NCI-H748 treated with DMSO at 0.1 percent for 48 hours (cell line): ENCODE results near the gene NFASC.
A peak's percentile ranks its signal among the peaks of the same experiment; 100 is the strongest.

Experiments
- DNase-seq: peaks from one replicate; lab custom pipeline; 2025; lab: John Stamatoyannopoulos, UW

The NFASC gene

GRCh38 chr1:204870160-204870912, at the start of gene NFASC:
Gene NFASC (plus strand): TSS chr1:204870862. CDS start chr1:204944316, 73,454 bp downstream.
- no peak for DNase-seq

- no peak for DNase-seq
Measured at GRCh38 chr1:204821476-204821875, 49.2 kb upstream of the NFASC start.

GRCh38 chr1:204821924-204822323, 48.7 kb upstream of the NFASC start:
- no peak for DNase-seq

GRCh38 chr1:204826970-204827369, 43.7 kb upstream of the NFASC start:
- DNase-seq: no peak

GRCh38 chr1:204828352-204828850, 42.3 kb upstream of the NFASC start:
- peak; percentile 29 for DNase-seq

GRCh38 chr1:204829133-204829825, 41.4 kb upstream of the NFASC start:
- DNase-seq: no peak

- DNase-seq: no peak
Measured at GRCh38 chr1:204830747-204831146, 39.9 kb upstream of the NFASC start.

- no peak for DNase-seq
Measured at GRCh38 chr1:204831186-204831585, 39.5 kb upstream of the NFASC start.

GRCh38 chr1:204834336-204834735, 36.3 kb upstream of the NFASC start:
- no peak for DNase-seq

- no peak for DNase-seq
Measured at GRCh38 chr1:204834752-204835151, 35.9 kb upstream of the NFASC start.

- no peak for DNase-seq
Measured at GRCh38 chr1:204835737-204836136, 34.9 kb upstream of the NFASC start.

GRCh38 chr1:204836856-204837255, 33.8 kb upstream of the NFASC start:
- DNase-seq: no peak

GRCh38 chr1:204837440-204838084, 33.1 kb upstream of the NFASC start:
- no peak for DNase-seq

- DNase-seq: no peak
Measured at GRCh38 chr1:204841316-204841715, 29.3 kb upstream of the NFASC start.

- DNase-seq: no peak
Measured at GRCh38 chr1:204841798-204842197, 28.9 kb upstream of the NFASC start.

GRCh38 chr1:204842369-204842768, 28.3 kb upstream of the NFASC start:
- no peak for DNase-seq

- no peak for DNase-seq
Measured at GRCh38 chr1:204842892-204843291, 27.8 kb upstream of the NFASC start.

GRCh38 chr1:204846546-204846945, 24.1 kb upstream of the NFASC start:
- no peak for DNase-seq

GRCh38 chr1:204848579-204848978, 22.1 kb upstream of the NFASC start:
- DNase-seq: no peak

- no peak for DNase-seq
Measured at GRCh38 chr1:204852854-204853253, 17.8 kb upstream of the NFASC start.

GRCh38 chr1:204853436-204853835, 17.2 kb upstream of the NFASC start:
- DNase-seq: no peak

- DNase-seq: no peak
Measured at GRCh38 chr1:204854286-204854685, 16.4 kb upstream of the NFASC start.

GRCh38 chr1:204858363-204858821, 12.3 kb upstream of the NFASC start:
- DNase-seq: no peak
